Stimulated activated naive B cell treated with anti-CD40 and anti-IgM and Interleukin-4, amounts not matched to agents 10 μg/mL and 1 μg/mL and 100 μg/mL, for 72 hours (primary cell): ENCODE data around the gene TRPV2.
A peak's percentile ranks its signal among the peaks of the same experiment; 100 is the strongest.
"Not testable (repeated sequence)": the region's sequence is repeated elsewhere in the genome, so short reads cannot be mapped to it uniquely, and the experiment has no call there.

Source experiments
- ATAC-seq, 2 donors: fragments of 150-1000 bp; cut with Tn5 transposase; replicated peaks; 2 replicates each; pipeline ENCODE4 v1.10.0; 2021; ENCODE audit warnings: moderate library complexity in 1 of 2
- DNase-seq: peaks from one replicate; pipeline ENCODE4 v3.0.0; 2021
- H3K27ac Mint-ChIP-seq: one replicate; pipeline ENCODE4 v1.8.0; 2022; ENCODE audit warnings: mild to moderate bottlenecking, mixed read lengths
- H3K27me3 Mint-ChIP-seq, 2 donors: one replicate each; pipeline ENCODE4 v1.8.0; 2022; ENCODE audit warnings: mixed read lengths in 2 of 2
- H3K36me3 Mint-ChIP-seq, 2 donors: one replicate each; pipeline ENCODE4 v1.8.0; 2022; ENCODE audit warnings: mixed read lengths in 2 of 2, mild to moderate bottlenecking in 1 of 2
- H3K4me1 Mint-ChIP-seq, 2 donors: one replicate each; pipeline ENCODE4 v1.8.0; 2022; ENCODE audit warnings: mixed read lengths in 2 of 2, mild to moderate bottlenecking in 1 of 2
- H3K4me3 Mint-ChIP-seq, 2 donors: one replicate each; pipeline ENCODE4 v1.8.0; 2022; ENCODE audit warnings: mild to moderate bottlenecking in 2 of 2, mixed read lengths in 2 of 2, moderate library complexity in 1 of 2
- H3K9me3 Mint-ChIP-seq, 2 donors: one replicate each; pipeline ENCODE4 v1.8.0; 2022; ENCODE audit warnings: mixed read lengths in 2 of 2, mild to moderate bottlenecking in 1 of 2

TRPV2 gene

GRCh38 chr17:16438173-16438556, 22.8 kb downstream of the TRPV2 start:
- Mint-ChIP-seq H3K4me3 (peak overlapping the region; percentile 97 to 100), H3K9me3 (no peaks in the 10 kb centered on the region), H3K27me3 (no peaks in the 10 kb centered on the region), H3K36me3 (peaks cover 53 to 68% of the 10 kb centered on the region in 2 donors), H3K27ac (peak overlapping the region; percentile 100), H3K4me1 (peaks cover 35 to 62% of the 10 kb centered on the region in 2 donors)
- peak in 1 of 2 donors; percentile 10 for ATAC-seq
- no peak for DNase-seq

- ATAC-seq (peak; percentile 89 to 90), DNase-seq (peak; percentile 96)
- peaks cover 52 to 66% of the 10 kb centered on the region in 2 donors for H3K36me3 Mint-ChIP-seq
- no peaks in the 10 kb centered on the region for H3K27me3 Mint-ChIP-seq
- no peaks in the 10 kb centered on the region for H3K9me3 Mint-ChIP-seq
- H3K4me1 Mint-ChIP-seq: peaks cover 36 to 67% of the 10 kb centered on the region in 2 donors
- peak overlapping the region; percentile 100 for H3K27ac Mint-ChIP-seq
- H3K4me3 Mint-ChIP-seq: peak overlapping the region; percentile 97 to 100
These were observed 23.4 kb downstream of the TRPV2 start for GRCh38 chr17:16438557-16439302.

GRCh38 chr17:16439303-16439791, 24.0 kb downstream of the TRPV2 start:
- Mint-ChIP-seq H3K9me3 (no peaks in the 10 kb centered on the region), H3K4me3 (peak overlapping the region; percentile 97 to 100), H3K36me3 (peaks cover 56 to 72% of the 10 kb centered on the region in 2 donors), H3K27ac (peak overlapping the region; percentile 100), H3K27me3 (no peaks in the 10 kb centered on the region), H3K4me1 (peaks cover 39 to 74% of the 10 kb centered on the region in 2 donors)
- DNase-seq: no peak
- ATAC-seq: peak; percentile 17 to 21

GRCh38 chr17:16439811-16440351, 24.5 kb downstream of the TRPV2 start:
- peaks cover 56 to 77% of the 10 kb centered on the region in 2 donors for H3K36me3 Mint-ChIP-seq
- H3K27me3 Mint-ChIP-seq: no peaks in the 10 kb centered on the region
- H3K4me1 Mint-ChIP-seq: peaks cover 39 to 73% of the 10 kb centered on the region in 2 donors
- peak overlapping the region; percentile 100 for H3K27ac Mint-ChIP-seq
- ATAC-seq: no peak
- peak overlapping the region; percentile 97 to 100 for H3K4me3 Mint-ChIP-seq
- no peaks in the 10 kb centered on the region for H3K9me3 Mint-ChIP-seq
- no peak for DNase-seq

- peaks cover 39 to 68% of the 10 kb centered on the region in 2 donors for H3K4me1 Mint-ChIP-seq
- peaks cover 59 to 79% of the 10 kb centered on the region in 2 donors for H3K36me3 Mint-ChIP-seq
- not testable (repeated sequence) for H3K27me3 Mint-ChIP-seq, ATAC-seq, H3K9me3 Mint-ChIP-seq, DNase-seq
- H3K27ac Mint-ChIP-seq: peak overlapping the region; percentile 100
- H3K4me3 Mint-ChIP-seq: peak overlapping the region; percentile 97 to 100
These were observed 25.0 kb downstream of the TRPV2 start for GRCh38 chr17:16440354-16440753.

- Mint-ChIP-seq H3K27ac (peak overlapping the region; percentile 51), H3K36me3 (peaks cover 61 to 80% of the 10 kb centered on the region in 2 donors), H3K27me3 (no peaks in the 10 kb centered on the region), H3K9me3 (no peaks in the 10 kb centered on the region), H3K4me3 (peak overlapping the region; percentile 50 to 97), H3K4me1 (peaks cover 34 to 66% of the 10 kb centered on the region in 2 donors)
- no peak for DNase-seq
- no peak for ATAC-seq
These were observed 25.7 kb downstream of the TRPV2 start for GRCh38 chr17:16440901-16441629.

GRCh38 chr17:16442141-16442540, 26.8 kb downstream of the TRPV2 start:
- Mint-ChIP-seq H3K4me1 (peaks cover 31 to 65% of the 10 kb centered on the region in 2 donors), H3K36me3 (peaks cover 65 to 83% of the 10 kb centered on the region in 2 donors), H3K4me3 (peak overlapping the region; percentile 53 to 73), H3K9me3 (no peaks in the 10 kb centered on the region), H3K27ac (peak overlapping the region; percentile 88), H3K27me3 (no peaks in the 10 kb centered on the region)
- ATAC-seq: no peak
- no peak for DNase-seq

GRCh38 chr17:16442594-16443510, 27.5 kb downstream of the TRPV2 start:
- ATAC-seq (no peak), DNase-seq (no peak)
- Mint-ChIP-seq H3K9me3 (no peaks in the 10 kb centered on the region), H3K27me3 (no peaks in the 10 kb centered on the region), H3K36me3 (peaks cover 66 to 84% of the 10 kb centered on the region in 2 donors), H3K4me3 (peak overlapping the region; percentile 48 to 53), H3K4me1 (peaks cover 29 to 61% of the 10 kb centered on the region in 2 donors), H3K27ac (peak overlapping the region; percentile 88)

- H3K27me3 Mint-ChIP-seq: no peaks in the 10 kb centered on the region
- DNase-seq: no peak
- peak overlapping the region; percentile 56 for H3K27ac Mint-ChIP-seq
- ATAC-seq: no peak
- peaks cover 27 to 54% of the 10 kb centered on the region in 2 donors for H3K4me1 Mint-ChIP-seq
- H3K4me3 Mint-ChIP-seq: peak overlapping the region in 1 of 2 donors; percentile 17
- H3K36me3 Mint-ChIP-seq: peaks cover 66 to 88% of the 10 kb centered on the region in 2 donors
- no peaks in the 10 kb centered on the region for H3K9me3 Mint-ChIP-seq
These were observed 28.3 kb downstream of the TRPV2 start for GRCh38 chr17:16443511-16444257.

GRCh38 chr17:16444258-16444886, 29.0 kb downstream of the TRPV2 start:
- no peak for DNase-seq
- peaks cover 28 to 54% of the 10 kb centered on the region in 2 donors for H3K4me1 Mint-ChIP-seq
- no peak for ATAC-seq
- H3K36me3 Mint-ChIP-seq: peaks cover 65 to 87% of the 10 kb centered on the region in 2 donors
- H3K4me3 Mint-ChIP-seq: no peak overlapping the region
- no peaks in the 10 kb centered on the region for H3K9me3 Mint-ChIP-seq
- no peaks in the 10 kb centered on the region for H3K27me3 Mint-ChIP-seq
- peak overlapping the region; percentile 56 for H3K27ac Mint-ChIP-seq

- Mint-ChIP-seq H3K4me3 (peak overlapping the region in 1 of 2 donors; percentile 15), H3K4me1 (peaks cover 37 to 56% of the 10 kb centered on the region in 2 donors), H3K27ac (no peak overlapping the region), H3K36me3 (peaks cover 64 to 86% of the 10 kb centered on the region in 2 donors), H3K9me3 (no peaks in the 10 kb centered on the region), H3K27me3 (no peaks in the 10 kb centered on the region)
- ATAC-seq (no peak), DNase-seq (no peak)
These were observed 31.1 kb downstream of the TRPV2 start for GRCh38 chr17:16446338-16446983.

GRCh38 chr17:16447676-16448075, 32.3 kb downstream of the TRPV2 start:
- H3K36me3 Mint-ChIP-seq: peaks cover 54 to 74% of the 10 kb centered on the region in 2 donors
- peaks cover 28 to 47% of the 10 kb centered on the region in 2 donors for H3K4me1 Mint-ChIP-seq
- no peaks in the 10 kb centered on the region for H3K27me3 Mint-ChIP-seq
- ATAC-seq: no peak
- H3K4me3 Mint-ChIP-seq: no peak overlapping the region
- no peaks in the 10 kb centered on the region for H3K9me3 Mint-ChIP-seq
- DNase-seq: no peak
- peak overlapping the region; percentile 80 for H3K27ac Mint-ChIP-seq
